MM.1S (cell line): ENCODE data around the gene BCAS3.

ENCODE experiments used
- DNase-seq: peaks from one replicate; pipeline ENCODE4 v3.0.0-alpha.2; 2015
- H2AFZ ChIP-seq: fragments of 300-600 bp; sonication (generic); 2 replicates; pipeline ENCODE4 v1.6.0; 2016; ENCODE audit warnings: antibody characterized with exemption, low read length
- H3F3A ChIP-seq: fragments of 300-600 bp; sonication (generic); 2 replicates; pipeline ENCODE4 v1.6.1; 2016; ENCODE audit warnings: mild to moderate bottlenecking, antibody characterized with exemption, low read length, moderate library complexity, mixed read lengths; ENCODE audit not compliant: insufficient read depth
- H3K27ac ChIP-seq: fragments of 300-600 bp; sonication (generic); 2 replicates; pipeline ENCODE4 v1.5.1; 2016; ENCODE audit warnings: mild to moderate bottlenecking, low read length
- H3K27me3 ChIP-seq: fragments of 300-600 bp; sonication (generic); replicated peaks from 2 replicates; pipeline ENCODE4 v1.6.0; 2016; ENCODE audit warnings: low read length; ENCODE audit not compliant: insufficient read depth
- H3K36me3 ChIP-seq: fragments of 300-600 bp; sonication (generic); replicated peaks from 2 replicates; pipeline ENCODE4 v1.6.1; 2016; ENCODE audit warnings: mild to moderate bottlenecking, low read length, mixed read lengths; ENCODE audit not compliant: insufficient read depth
- H3K4me1 ChIP-seq: fragments of 300-600 bp; sonication (generic); 2 replicates; pipeline ENCODE4 v1.6.1; 2016; ENCODE audit warnings: low read length, mixed read lengths
- H3K4me2 ChIP-seq: fragments of 300-600 bp; sonication (generic); 2 replicates; pipeline ENCODE4 v1.6.0; 2016; ENCODE audit warnings: low read depth, low read length
- H3K4me3 ChIP-seq: fragments of 300-600 bp; sonication (generic); 2 replicates; pipeline ENCODE4 v1.5.1; 2016; ENCODE audit warnings: low read length, mixed read lengths
- H3K79me2 ChIP-seq: fragments of 300-600 bp; sonication (generic); 2 replicates; pipeline ENCODE4 v1.6.1; 2016; ENCODE audit warnings: mixed run types, low read length, mixed read lengths
- H3K9ac ChIP-seq: fragments of 300-600 bp; sonication (generic); 2 replicates; pipeline ENCODE4 v1.6.1; 2016; ENCODE audit warnings: low read length, mixed read lengths
- H3K9me2 ChIP-seq: fragments of 300-600 bp; sonication (generic); replicated peaks from 2 replicates; pipeline ENCODE4 v1.6.1; 2016; ENCODE audit warnings: mild to moderate bottlenecking, low read length, mixed read lengths; ENCODE audit not compliant: insufficient read depth
- H3K9me3 ChIP-seq: fragments of 300-600 bp; sonication (generic); replicated peaks from 2 replicates; pipeline ENCODE4 v1.6.1; 2016; ENCODE audit warnings: mild to moderate bottlenecking, low read length, mixed read lengths; ENCODE audit not compliant: insufficient read depth
- H4K20me1 ChIP-seq: fragments of 300-600 bp; sonication (generic); 2 replicates; pipeline ENCODE4 v1.6.1; 2016; ENCODE audit warnings: mild to moderate bottlenecking, low read length, moderate library complexity, mixed read lengths; ENCODE audit not compliant: insufficient read depth
- CTCF ChIP-seq: fragments of 300-600 bp; sonication (generic); IDR thresholded peaks from 2 replicates; pipeline ENCODE4 v1.5.1; 2016; ENCODE audit warnings: antibody characterized with exemption, low read length, mixed read lengths
- EZH2 ChIP-seq: fragments of 300-600 bp; sonication (generic); optimal IDR thresholded peaks from 2 replicates; pipeline ENCODE3; 2017; ENCODE audit warnings: low read depth, mild to moderate bottlenecking, antibody characterized with exemption, low read length, mixed read lengths
- EZH2phosphoT487 ChIP-seq: fragments of 300-600 bp; sonication (generic); IDR thresholded peaks from 2 replicates; pipeline ENCODE4 v1.6.1; 2018; ENCODE audit warnings: antibody characterized with exemption, low read length

The BCAS3 gene

GRCh38 chr17:61360318-61360943 is 682.8 kb downstream of the BCAS3 start:
- no peak overlapping the region for H3K9ac ChIP-seq
- no peak for TF ChIP-seq EZH2phosphoT487
- H3K9me2 ChIP-seq: no peaks in the 10 kb centered on the region
- H3K9me3 ChIP-seq: no peaks in the 10 kb centered on the region
- H3K4me1 ChIP-seq: no peaks in the 10 kb centered on the region
- H3K27ac ChIP-seq: no peak overlapping the region
- no peaks in the 10 kb centered on the region for H3K36me3 ChIP-seq
- DNase-seq: no peak
- H3K79me2 ChIP-seq: no peaks in the 10 kb centered on the region
- H2AFZ ChIP-seq: no peak overlapping the region
- no peak overlapping the region for H3K4me2 ChIP-seq
- H3K27me3 ChIP-seq: no peaks in the 10 kb centered on the region
- no peaks in the 10 kb centered on the region for H3F3A ChIP-seq
- no peak overlapping the region for H3K4me3 ChIP-seq
- H4K20me1 ChIP-seq: no peaks in the 10 kb centered on the region

- no peaks in the 10 kb centered on the region for H3F3A ChIP-seq
- H3K27ac ChIP-seq: no peak overlapping the region
- no peaks in the 10 kb centered on the region for H4K20me1 ChIP-seq
- no peaks in the 10 kb centered on the region for H3K4me1 ChIP-seq
- H3K9me2 ChIP-seq: no peaks in the 10 kb centered on the region
- no peaks in the 10 kb centered on the region for H3K9me3 ChIP-seq
- DNase-seq: no peak
- no peaks in the 10 kb centered on the region for H3K27me3 ChIP-seq
- H2AFZ ChIP-seq: no peak overlapping the region
- no peak overlapping the region for H3K4me2 ChIP-seq
- TF ChIP-seq CTCF (no peak), EZH2 (no peak), EZH2phosphoT487 (no peak)
- no peaks in the 10 kb centered on the region for H3K79me2 ChIP-seq
- H3K36me3 ChIP-seq: no peaks in the 10 kb centered on the region
- H3K9ac ChIP-seq: no peak overlapping the region
- no peak overlapping the region for H3K4me3 ChIP-seq
Measured at GRCh38 chr17:61361084-61361483, 683.4 kb downstream of the BCAS3 start.

- Histone ChIP-seq H3K9me2 (no peaks in the 10 kb centered on the region), H3K9ac (no peak overlapping the region), H3K36me3 (no peaks in the 10 kb centered on the region), H3K27ac (no peak overlapping the region), H3K9me3 (no peaks in the 10 kb centered on the region), H4K20me1 (no peaks in the 10 kb centered on the region), H2AFZ (no peak overlapping the region), H3F3A (no peaks in the 10 kb centered on the region), H3K79me2 (no peaks in the 10 kb centered on the region), H3K27me3 (no peaks in the 10 kb centered on the region), H3K4me3 (no peak overlapping the region), H3K4me2 (no peak overlapping the region), H3K4me1 (no peaks in the 10 kb centered on the region)
- TF ChIP-seq CTCF: no peak
- TF ChIP-seq EZH2: no peak
- no peak for TF ChIP-seq EZH2phosphoT487
- DNase-seq: no peak
Measured at GRCh38 chr17:61362396-61362795, 684.7 kb downstream of the BCAS3 start.

- Histone ChIP-seq H3K9ac (no peak overlapping the region), H2AFZ (no peak overlapping the region)
Measured at GRCh38 chr17:61362852-61363600, 685.4 kb downstream of the BCAS3 start.

More at GRCh38 chr17:61362852-61363600, 685.4 kb downstream of the BCAS3 start:
- Histone ChIP-seq H3K4me3 (no peak overlapping the region), H3K27ac (no peak overlapping the region), H3K27me3 (no peaks in the 10 kb centered on the region), H4K20me1 (no peaks in the 10 kb centered on the region), H3K4me2 (no peak overlapping the region), H3K79me2 (no peaks in the 10 kb centered on the region), H3K9me2 (no peaks in the 10 kb centered on the region), H3K36me3 (no peaks in the 10 kb centered on the region), H3K4me1 (no peaks in the 10 kb centered on the region), H3F3A (no peaks in the 10 kb centered on the region), H3K9me3 (no peaks in the 10 kb centered on the region)
- DNase-seq: no peak
- TF ChIP-seq CTCF (no peak), EZH2phosphoT487 (no peak), EZH2 (no peak)
